ENCODE measurements around the gene LRG1. TPM values are rescaled to one million over a fixed set of nuclear protein-coding genes. Genes with fewer than 3 reads are reported as not detected.
A peak's percentile ranks its signal among the peaks of the same experiment; 100 is the strongest.

Gene LRG1
- total RNA-seq, 2 donors from 2014 or later = 0.41 to 13.5 TPM

DNA sequence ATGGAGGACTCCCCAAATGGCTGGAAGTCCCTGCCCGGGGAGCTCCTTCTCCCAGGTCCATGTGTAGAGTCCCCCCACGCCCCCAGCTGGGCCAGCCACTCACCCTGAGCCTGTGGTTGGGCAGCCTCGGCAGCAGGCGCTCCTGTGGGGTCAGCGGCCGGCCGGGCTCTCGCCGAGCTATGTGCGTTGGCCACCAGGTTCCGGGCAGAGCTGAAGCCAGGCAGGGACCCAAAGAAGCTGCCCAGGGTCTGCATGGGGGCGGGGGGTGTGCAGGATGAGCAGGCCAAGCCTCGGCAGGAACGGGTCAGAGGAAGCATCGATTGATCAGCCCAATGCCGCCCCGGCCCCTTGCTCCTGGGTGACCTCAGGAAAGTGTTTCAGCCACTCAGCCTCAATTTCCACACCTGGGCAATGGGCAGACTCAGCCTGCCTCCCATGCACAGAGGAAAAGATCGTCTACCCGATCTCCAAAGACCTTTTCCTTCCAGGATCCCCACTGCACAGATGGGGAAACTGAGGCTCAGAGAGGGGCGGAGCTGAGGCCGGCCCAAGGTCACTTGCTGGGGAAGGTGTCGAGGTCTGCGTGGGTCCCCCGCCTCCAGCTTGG is 22.3 kb downstream of the LRG1 start:
- H3K4me1 ChIP-seq (ENCODE audit: control insufficient read depth in 1 of 2, low read depth in 2 of 2) = peaks cover 0 to 21% of the 10 kb centered on the region in 2 donors
- ATAC-seq (ENCODE audit: insufficient number of reproducible peaks, low FRiP score, low read depth) = no peak
- TF ChIP-seq, protein P1, sequence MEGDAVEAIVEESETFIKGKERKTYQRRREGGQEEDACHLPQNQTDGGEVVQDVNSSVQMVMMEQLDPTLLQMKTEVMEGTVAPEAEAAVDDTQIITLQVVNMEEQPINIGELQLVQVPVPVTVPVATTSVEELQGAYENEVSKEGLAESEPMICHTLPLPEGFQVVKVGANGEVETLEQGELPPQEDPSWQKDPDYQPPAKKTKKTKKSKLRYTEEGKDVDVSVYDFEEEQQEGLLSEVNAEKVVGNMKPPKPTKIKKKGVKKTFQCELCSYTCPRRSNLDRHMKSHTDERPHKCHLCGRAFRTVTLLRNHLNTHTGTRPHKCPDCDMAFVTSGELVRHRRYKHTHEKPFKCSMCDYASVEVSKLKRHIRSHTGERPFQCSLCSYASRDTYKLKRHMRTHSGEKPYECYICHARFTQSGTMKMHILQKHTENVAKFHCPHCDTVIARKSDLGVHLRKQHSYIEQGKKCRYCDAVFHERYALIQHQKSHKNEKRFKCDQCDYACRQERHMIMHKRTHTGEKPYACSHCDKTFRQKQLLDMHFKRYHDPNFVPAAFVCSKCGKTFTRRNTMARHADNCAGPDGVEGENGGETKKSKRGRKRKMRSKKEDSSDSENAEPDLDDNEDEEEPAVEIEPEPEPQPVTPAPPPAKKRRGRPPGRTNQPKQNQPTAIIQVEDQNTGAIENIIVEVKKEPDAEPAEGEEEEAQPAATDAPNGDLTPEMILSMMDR (IDR thresholded peaks at IDR 0.05) = no peak
- no peaks in the 10 kb centered on the region for H3K9me3 ChIP-seq
- H3K4me3 ChIP-seq = peak overlapping the region; percentile 62
- H3K27me3 ChIP-seq (replicated peaks; ENCODE audit: insufficient read depth) = no peaks in the 10 kb centered on the region
- no peaks in the 10 kb centered on the region for H3K36me3 ChIP-seq
- no peak for DNase-seq (ENCODE audit: low spot score)
- no peak overlapping the region for H3K27ac ChIP-seq

DNA sequence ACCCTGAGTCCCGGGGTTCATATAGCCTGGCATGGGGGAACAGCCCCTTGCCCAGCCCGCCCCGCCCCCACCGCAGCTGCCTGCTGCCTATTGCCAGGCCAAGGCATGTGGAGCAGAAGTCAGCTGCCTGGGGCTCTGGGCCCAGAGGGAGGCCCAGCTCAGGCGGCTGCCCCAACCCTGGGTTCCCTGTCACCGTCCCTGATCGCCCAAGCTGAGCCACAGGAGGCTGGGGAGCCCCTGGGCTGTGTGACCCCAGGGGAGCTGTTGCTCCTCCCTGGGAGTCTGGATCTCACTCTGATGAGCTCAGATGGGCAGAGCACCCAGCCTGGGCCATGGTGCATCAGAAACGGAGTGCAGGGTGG is 22.9 kb downstream of the LRG1 start:
- Histone ChIP-seq H3K36me3 (no peaks in the 10 kb centered on the region), H3K27ac (no peak overlapping the region), H3K4me1 (ENCODE audit: control insufficient read depth in 1 of 2, low read depth in 2 of 2) (peaks cover 0 to 21% of the 10 kb centered on the region in 2 donors), H3K27me3 (replicated peaks; ENCODE audit: insufficient read depth) (no peaks in the 10 kb centered on the region), H3K4me3 (no peak overlapping the region), H3K9me3 (no peaks in the 10 kb centered on the region)
- ATAC-seq (ENCODE audit: insufficient number of reproducible peaks, low FRiP score, low read depth) = no peak
- TF ChIP-seq, protein P1 (IDR thresholded peaks at IDR 0.05) = no peak
- no peak for DNase-seq (ENCODE audit: low spot score)

GRCh38 chr19:4516199-4516938 is 23.5 kb downstream of the LRG1 start:
- Histone ChIP-seq H3K4me3 (no peak overlapping the region), H3K9me3 (no peaks in the 10 kb centered on the region)
- ATAC-seq (ENCODE audit: insufficient number of reproducible peaks, low FRiP score, low read depth) = no peak

DNA sequence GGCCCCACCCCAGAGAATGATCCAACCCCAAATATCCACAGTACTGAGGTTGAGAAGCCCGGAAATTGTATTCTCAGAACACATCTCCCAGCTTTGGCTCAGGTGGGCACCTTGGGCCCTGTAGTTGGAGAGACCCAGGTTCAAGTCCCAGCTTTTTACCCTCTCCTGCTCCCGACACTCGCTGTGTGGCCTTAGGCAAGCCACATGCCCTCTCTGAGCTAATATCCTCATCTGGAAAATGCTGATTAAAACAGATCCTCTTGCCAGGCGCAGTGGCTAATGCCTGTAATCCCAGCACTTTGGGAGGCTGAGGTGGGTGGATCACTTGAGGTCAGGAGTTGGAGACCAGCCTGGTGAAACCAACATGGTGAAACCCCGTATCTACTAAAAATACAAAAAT is 24.1 kb downstream of the LRG1 start:
- H3K4me1 ChIP-seq (ENCODE audit: control insufficient read depth in 1 of 2, low read depth in 2 of 2) = peaks cover 0 to 21% of the 10 kb centered on the region in 2 donors
- H3K36me3 ChIP-seq = no peaks in the 10 kb centered on the region
- H3K27ac ChIP-seq = no peak overlapping the region
- ATAC-seq (ENCODE audit: insufficient number of reproducible peaks, low FRiP score, low read depth) (no peak), DNase-seq (ENCODE audit: low spot score) (no peak)
- no peak overlapping the region for H3K4me3 ChIP-seq
- no peaks in the 10 kb centered on the region for H3K9me3 ChIP-seq
- TF ChIP-seq, protein P1 (IDR thresholded peaks at IDR 0.05) = no peak
- no peaks in the 10 kb centered on the region for H3K27me3 ChIP-seq (replicated peaks; ENCODE audit: insufficient read depth)

More at GRCh38 chr19:4516199-4516938, 23.5 kb downstream of the LRG1 start:
- Histone ChIP-seq H3K4me1 (ENCODE audit: control insufficient read depth in 1 of 2, low read depth in 2 of 2) (peaks cover 0 to 21% of the 10 kb centered on the region in 2 donors), H3K36me3 (no peaks in the 10 kb centered on the region), H3K27me3 (replicated peaks; ENCODE audit: insufficient read depth) (no peaks in the 10 kb centered on the region), H3K27ac (no peak overlapping the region)
- TF ChIP-seq, protein P1 (IDR thresholded peaks at IDR 0.05) = no peak
- DNase-seq (ENCODE audit: low spot score) = no peak

- Histone ChIP-seq H3K27ac (no peak overlapping the region), H3K4me3 (no peak overlapping the region), H3K27me3 (replicated peaks; ENCODE audit: insufficient read depth) (no peaks in the 10 kb centered on the region), H3K36me3 (no peaks in the 10 kb centered on the region), H3K9me3 (no peaks in the 10 kb centered on the region), H3K4me1 (ENCODE audit: control insufficient read depth in 1 of 2, low read depth in 2 of 2) (peaks cover 0 to 10% of the 10 kb centered on the region in 2 donors)
- TF ChIP-seq, protein P1 (IDR thresholded peaks at IDR 0.05) = no peak
- DNase-seq (ENCODE audit: low spot score) = no peak
- no peak for ATAC-seq (ENCODE audit: insufficient number of reproducible peaks, low FRiP score, low read depth)
These were observed 26.6 kb downstream of the LRG1 start for GRCh38 chr19:4513248-4513647.
